ENCODE measurements around the gene IQGAP3. TPM values are rescaled to one million over a fixed set of nuclear protein-coding genes. Genes with fewer than 3 reads are reported as not detected.

Gene IQGAP3
- total and polyA plus RNA-seq, 2 experiments from 2014 or later, result 11.9 to 31.8 TPM

- Histone ChIP-seq H3F3A (replicated peaks; ENCODE audit: low read depth) (0 out of 2 replicates have a peak, but pooled peaks cover 12% of the 10 kb centered on the region), H3K79me2 (replicated peaks; ENCODE audit: insufficient read depth) (peaks cover 16% of the 10 kb centered on the region), H3K9me2 (ENCODE audit: insufficient read depth) (no peaks in the 10 kb centered on the region), H2AFZ (no peak overlapping the region), H3K4me2 (no peak overlapping the region), H4K20me1 (replicated peaks; ENCODE audit: insufficient read depth) (peaks cover 4% of the 10 kb centered on the region), H3K4me3 (no peak overlapping the region), H3K27ac (ENCODE audit: low read depth) (no peak overlapping the region), H3K36me3 (ENCODE audit: insufficient read depth) (no peaks in the 10 kb centered on the region), H3K4me1 (ENCODE audit: insufficient read depth) (peaks cover 10% of the 10 kb centered on the region), H3K27me3 (ENCODE audit: insufficient read depth) (no peaks in the 10 kb centered on the region)
- Mint-ChIP-seq H3K36me3 (ENCODE audit: low read depth) (peaks cover 6% of the 10 kb centered on the region), H3K27me3 (ENCODE audit: insufficient read depth, low read depth, poor library complexity) (peaks cover 6% of the 10 kb centered on the region), H3K27ac (no peak overlapping the region), H3K4me3 (no peak overlapping the region), H3K9me3 (no peaks in the 10 kb centered on the region), H3K4me1 (peaks cover 15% of the 10 kb centered on the region)
- ATAC-seq, result no peak
- peak; percentile 9 to 47; a peak in 2 of 4 replicates for TF ChIP-seq CTCF (conservative IDR thresholded peaks at IDR 0.05; ENCODE audit: low read depth in 2 of 2)
- no peak for TF ChIP-seq REST (IDR thresholded peaks at IDR 0.05; ENCODE audit: unreplicated experiment)
- no peak for DNase-seq (ENCODE audit: low spot score)
Measured at GRCh38 chr1:156574039-156574633, 1.8 kb upstream of the IQGAP3 start.

- Histone ChIP-seq H3K79me2 (replicated peaks; ENCODE audit: insufficient read depth) (peaks cover 16% of the 10 kb centered on the region), H3K4me3 (peak overlapping the region; percentile 96), H4K20me1 (replicated peaks; ENCODE audit: insufficient read depth) (peaks cover 4% of the 10 kb centered on the region), H3K36me3 (ENCODE audit: insufficient read depth) (0 out of 2 replicates have a peak, but pooled peaks cover 6% of the 10 kb centered on the region), H3F3A (replicated peaks; ENCODE audit: low read depth) (0 out of 2 replicates have a peak, but pooled peaks cover 12% of the 10 kb centered on the region), H3K9me2 (ENCODE audit: insufficient read depth) (no peaks in the 10 kb centered on the region), H3K4me1 (ENCODE audit: insufficient read depth) (peaks cover 10% of the 10 kb centered on the region), H2AFZ (peak overlapping the region; percentile 99), H3K27ac (ENCODE audit: low read depth) (no peak overlapping the region), H3K4me2 (peak overlapping the region; percentile 98), H3K27me3 (ENCODE audit: insufficient read depth) (no peaks in the 10 kb centered on the region)
- no peak for DNase-seq (ENCODE audit: low spot score)
- Mint-ChIP-seq H3K9me3 (no peaks in the 10 kb centered on the region), H3K36me3 (ENCODE audit: low read depth) (peaks cover 12% of the 10 kb centered on the region), H3K4me1 (peaks cover 15% of the 10 kb centered on the region), H3K4me3 (peak overlapping the region; percentile 96), H3K27ac (no peak overlapping the region), H3K27me3 (ENCODE audit: insufficient read depth, low read depth, poor library complexity) (peaks cover 5% of the 10 kb centered on the region)
- ATAC-seq, result peak; percentile 13
- TF ChIP-seq ZNF462 (CRISPR knock-in tag; IDR thresholded peaks at IDR 0.05), result no peak
- TF ChIP-seq ZNF114 (CRISPR knock-in tag; IDR thresholded peaks at IDR 0.05), result no peak
- no peak for TF ChIP-seq REST (IDR thresholded peaks at IDR 0.05; ENCODE audit: unreplicated experiment)
- TF ChIP-seq STAT1 (IDR thresholded peaks at IDR 0.05; ENCODE audit: unreplicated experiment), result no peak
Measured at GRCh38 chr1:156572663-156573018, 276 bp upstream of the IQGAP3 start.

Data from GM23338 (cell line).